NB4 (cell line): ENCODE results near the gene RIC8B.

Experiments
- MAX ChIP-seq: IDR thresholded peaks from 2 replicates; pipeline ENCODE4 v1.6.1; 2011; ENCODE audit warnings: low read depth, low read length
- MYC ChIP-seq: IDR thresholded peaks from 2 replicates; pipeline ENCODE4 v1.6.1; 2011; ENCODE audit warnings: low read depth, low read length
- POLR2A ChIP-seq: IDR thresholded peaks from 2 replicates; pipeline ENCODE4 v1.6.1; 2011; ENCODE audit warnings: mild to moderate bottlenecking; ENCODE audit not compliant: insufficient read length; ENCODE audit errors: extremely low read depth
- TF ChIP-seq, protein P1 (sequence below): IDR thresholded peaks from one replicate; pipeline ENCODE4 v1.5.1; 2012; ENCODE audit warnings: low read depth, low read length

DNA sequence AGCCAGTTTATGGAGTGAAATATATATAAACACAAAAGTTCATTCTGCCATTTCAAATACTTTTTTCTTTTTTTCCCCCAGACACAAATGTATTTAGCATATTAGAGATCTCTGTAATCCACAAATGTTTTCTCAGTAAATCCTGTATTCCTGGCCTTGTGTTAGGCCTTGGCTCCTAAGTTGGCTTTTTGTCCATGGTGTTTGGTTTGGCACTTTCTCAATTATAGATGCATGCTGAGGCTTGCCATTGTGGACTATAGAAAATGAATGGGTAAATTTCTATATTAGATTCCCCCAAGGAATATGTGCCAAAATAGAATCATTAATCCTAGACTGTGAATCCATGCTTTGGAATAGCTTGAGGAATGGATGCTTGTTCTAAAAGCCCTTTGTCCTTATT, 17.0 kb downstream of the RIC8B start:
- TF ChIP-seq MYC (no peak), MAX (no peak), POLR2A (no peak)
- TF ChIP-seq, protein P1, sequence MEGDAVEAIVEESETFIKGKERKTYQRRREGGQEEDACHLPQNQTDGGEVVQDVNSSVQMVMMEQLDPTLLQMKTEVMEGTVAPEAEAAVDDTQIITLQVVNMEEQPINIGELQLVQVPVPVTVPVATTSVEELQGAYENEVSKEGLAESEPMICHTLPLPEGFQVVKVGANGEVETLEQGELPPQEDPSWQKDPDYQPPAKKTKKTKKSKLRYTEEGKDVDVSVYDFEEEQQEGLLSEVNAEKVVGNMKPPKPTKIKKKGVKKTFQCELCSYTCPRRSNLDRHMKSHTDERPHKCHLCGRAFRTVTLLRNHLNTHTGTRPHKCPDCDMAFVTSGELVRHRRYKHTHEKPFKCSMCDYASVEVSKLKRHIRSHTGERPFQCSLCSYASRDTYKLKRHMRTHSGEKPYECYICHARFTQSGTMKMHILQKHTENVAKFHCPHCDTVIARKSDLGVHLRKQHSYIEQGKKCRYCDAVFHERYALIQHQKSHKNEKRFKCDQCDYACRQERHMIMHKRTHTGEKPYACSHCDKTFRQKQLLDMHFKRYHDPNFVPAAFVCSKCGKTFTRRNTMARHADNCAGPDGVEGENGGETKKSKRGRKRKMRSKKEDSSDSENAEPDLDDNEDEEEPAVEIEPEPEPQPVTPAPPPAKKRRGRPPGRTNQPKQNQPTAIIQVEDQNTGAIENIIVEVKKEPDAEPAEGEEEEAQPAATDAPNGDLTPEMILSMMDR, result no peak
